ACC112 (cell line): ENCODE data around the gene MYBPC3.

Source experiments
- H2AFZ ChIP-seq: fragments of 200-600 bp; sonication (generic); one replicate; pipeline ENCODE4 v1.6.0; 2017; ENCODE audit warnings: antibody characterized with exemption, low read length; ENCODE audit not compliant: unreplicated experiment
- H3K27ac ChIP-seq: fragments of 200-600 bp; sonication (generic); 2 replicates; pipeline ENCODE4 v1.5.1; 2014; ENCODE audit warnings: low read depth, mild to moderate bottlenecking, antibody characterized with exemption, low read length, moderate library complexity
- H3K27me3 ChIP-seq: fragments of 200-600 bp; sonication (generic); 2 replicates; pipeline ENCODE4 v1.6.1; 2014; ENCODE audit warnings: mild to moderate bottlenecking, antibody characterized with exemption, low read length, moderate library complexity, mixed read lengths; ENCODE audit not compliant: insufficient read depth
- H3K36me3 ChIP-seq: fragments of 200-600 bp; sonication (generic); 2 replicates; pipeline ENCODE4 v1.6.1; 2016; ENCODE audit warnings: mild to moderate bottlenecking, antibody characterized with exemption, low read length, moderate library complexity, mixed read lengths; ENCODE audit not compliant: insufficient read depth
- H3K4me1 ChIP-seq: fragments of 200-600 bp; sonication (generic); one replicate; pipeline ENCODE4 v1.6.1; 2016; ENCODE audit warnings: low read length, mixed read lengths; ENCODE audit not compliant: insufficient read depth, unreplicated experiment, control insufficient read depth
- H3K4me3 ChIP-seq: fragments of 200-600 bp; sonication (generic); 2 replicates; pipeline ENCODE4 v1.5.1; 2014; ENCODE audit warnings: mild to moderate bottlenecking, low read depth, low read length
- H3K79me2 ChIP-seq: fragments of 200-600 bp; sonication (generic); one replicate; pipeline ENCODE4 v1.6.0; 2016; ENCODE audit warnings: low read length; ENCODE audit not compliant: control insufficient read depth, unreplicated experiment, insufficient read depth

MYBPC3 gene

GRCh38 chr11:47352556-47352955 is at the start of gene MYBPC3:
Gene MYBPC3, minus strand, starts transcription at chr11:47352702. Its CDS starts 55 bp downstream, at chr11:47352647.
- Histone ChIP-seq H3K4me1 (no peaks in the 10 kb centered on the region), H3K79me2 (no peaks in the 10 kb centered on the region), H3K36me3 (no peaks in the 10 kb centered on the region), H3K4me3 (no peak within 1 kb of the TSS), H2AFZ (no peak within 1 kb of the TSS), H3K27ac (no peak within 1 kb of the TSS), H3K27me3 (no peaks in the 10 kb centered on the region)

GRCh38 chr11:47400768-47401279 is 48.3 kb upstream of the MYBPC3 start:
- H2AFZ ChIP-seq = no peak overlapping the region
- no peak overlapping the region for H3K4me3 ChIP-seq

GRCh38 chr11:47399860-47400767 is 47.6 kb upstream of the MYBPC3 start:
- no peak overlapping the region for H3K27ac ChIP-seq
- no peaks in the 10 kb centered on the region for H3K27me3 ChIP-seq
- H3K79me2 ChIP-seq = no peaks in the 10 kb centered on the region
- no peaks in the 10 kb centered on the region for H3K36me3 ChIP-seq
- H2AFZ ChIP-seq = peak overlapping the region; percentile 50
- H3K4me1 ChIP-seq = peaks cover 3% of the 10 kb centered on the region
- H3K4me3 ChIP-seq = peak overlapping the region; percentile 79

More at GRCh38 chr11:47400768-47401279, 48.3 kb upstream of the MYBPC3 start:
- Histone ChIP-seq H3K36me3 (no peaks in the 10 kb centered on the region), H3K79me2 (no peaks in the 10 kb centered on the region), H3K27me3 (no peaks in the 10 kb centered on the region), H3K4me1 (peaks cover 3% of the 10 kb centered on the region), H3K27ac (no peak overlapping the region)

GRCh38 chr11:47398551-47398950 is 46.0 kb upstream of the MYBPC3 start:
- Histone ChIP-seq H3K79me2 (no peaks in the 10 kb centered on the region), H3K4me1 (peaks cover 14% of the 10 kb centered on the region), H3K27ac (no peak overlapping the region), H3K27me3 (no peaks in the 10 kb centered on the region), H3K36me3 (no peaks in the 10 kb centered on the region), H3K4me3 (no peak overlapping the region), H2AFZ (no peak overlapping the region)

GRCh38 chr11:47398011-47398410 is 45.5 kb upstream of the MYBPC3 start:
- H2AFZ ChIP-seq = no peak overlapping the region
- peaks cover 19% of the 10 kb centered on the region for H3K4me1 ChIP-seq

GRCh38 chr11:47396049-47396320 is 43.5 kb upstream of the MYBPC3 start:
- H3K79me2 ChIP-seq = no peaks in the 10 kb centered on the region
- no peak overlapping the region for H3K27ac ChIP-seq
- H3K36me3 ChIP-seq = no peaks in the 10 kb centered on the region
- no peak overlapping the region for H3K4me3 ChIP-seq
- peaks cover 19% of the 10 kb centered on the region for H3K4me1 ChIP-seq
- no peaks in the 10 kb centered on the region for H3K27me3 ChIP-seq
- no peak overlapping the region for H2AFZ ChIP-seq

More at GRCh38 chr11:47398011-47398410, 45.5 kb upstream of the MYBPC3 start:
- H3K36me3 ChIP-seq = no peaks in the 10 kb centered on the region
- no peaks in the 10 kb centered on the region for H3K79me2 ChIP-seq
- no peak overlapping the region for H3K27ac ChIP-seq
- H3K27me3 ChIP-seq = no peaks in the 10 kb centered on the region
- H3K4me3 ChIP-seq = no peak overlapping the region

- no peak overlapping the region for H3K4me3 ChIP-seq
- H3K79me2 ChIP-seq = no peaks in the 10 kb centered on the region
- H3K27ac ChIP-seq = no peak overlapping the region
- H3K36me3 ChIP-seq = no peaks in the 10 kb centered on the region
- peaks cover 18% of the 10 kb centered on the region for H3K4me1 ChIP-seq
- no peak overlapping the region for H2AFZ ChIP-seq
- no peaks in the 10 kb centered on the region for H3K27me3 ChIP-seq
Observed at GRCh38 chr11:47395223-47396048, 42.9 kb upstream of the MYBPC3 start.

- Histone ChIP-seq H3K4me1 (peaks cover 15% of the 10 kb centered on the region), H3K79me2 (no peaks in the 10 kb centered on the region), H2AFZ (no peak overlapping the region), H3K4me3 (no peak overlapping the region), H3K36me3 (no peaks in the 10 kb centered on the region), H3K27ac (no peak overlapping the region), H3K27me3 (no peaks in the 10 kb centered on the region)
Observed at GRCh38 chr11:47394322-47395222, 42.1 kb upstream of the MYBPC3 start.

GRCh38 chr11:47394050-47394321 is 41.5 kb upstream of the MYBPC3 start:
- Histone ChIP-seq H3K27ac (no peak overlapping the region), H3K4me3 (no peak overlapping the region), H3K79me2 (no peaks in the 10 kb centered on the region), H3K36me3 (no peaks in the 10 kb centered on the region), H3K27me3 (no peaks in the 10 kb centered on the region), H2AFZ (no peak overlapping the region), H3K4me1 (peaks cover 15% of the 10 kb centered on the region)
